Body of pancreas (tissue), 4 donors: Measurements from ENCODE around the gene MAPK11. TPM values are rescaled to one million over a fixed set of nuclear protein-coding genes. Genes with fewer than 3 reads are reported as not detected.

Source experiments
- ATAC-seq: fragments of 150-250 bp; one replicate; pipeline ENCODE4 v1.9.1; 2016
- DNase-seq, 4 donors: peaks; one replicate each; pipeline ENCODE4 v3.0.0-alpha.2; 2019
- H3K27ac ChIP-seq, 4 donors: fragments of 200-600 bp; sonication (generic); 1 replicate in 3 of 4; 2 replicates in 1 of 4; pipeline versions ENCODE4 v1.5.1 to v1.6.1; 2016 to 2019; ENCODE audit warnings: mild to moderate bottlenecking in 1 of 4, mixed read lengths in 1 of 4, moderate library complexity in 1 of 4
- H3K27me3 ChIP-seq, 2 donors: fragments of 200-600 bp; sonication (generic); one replicate each; pipeline ENCODE4 v1.6.0; 2016; ENCODE audit warnings: mild to moderate bottlenecking in 1 of 2
- H3K36me3 ChIP-seq, 2 donors: fragments of 200-600 bp; sonication (generic); replicated peaks in 1 of 2; 2 replicates each; pipeline ENCODE4 v1.5.1; 2016; ENCODE audit warnings: low read depth in 2 of 2; ENCODE audit not compliant: insufficient read depth in 1 of 2
- H3K4me1 ChIP-seq: fragments of 200-600 bp; sonication (generic); one replicate; pipeline ENCODE4 v1.6.0; 2016
- H3K4me3 ChIP-seq, 2 donors: fragments of 200-600 bp; sonication (generic); 1 replicate in 1 of 2; 2 replicates in 1 of 2; pipeline ENCODE4 v1.5.1; 2016 to 2019
- H3K9me3 ChIP-seq, 3 donors: fragments of 200-600 bp; sonication (generic); 1 replicate in 2 of 3; 2 replicates in 1 of 3; pipeline ENCODE4 v1.5.1; 2016
- POLR2A ChIP-seq, 3 donors: fragments of 450-650 bp; IDR thresholded peaks; one replicate each; pipeline ENCODE4 v1.6.1; 2016; ENCODE audit warnings: antibody characterized with exemption in 3 of 3, mild to moderate bottlenecking in 2 of 3
- WGBS, 2 donors: methylation state at CpG; one replicate each; pipeline ENCODE4 v1.1.5; 2017; 5-methylcytosine and 5-hydroxymethylcytosine counted together
- intact Hi-C: fragments of 100-400 bp; cut with DNase I; formaldehyde crosslinking; loops from one replicate; pipeline ENCODE4 v1.15.1; 2023
- total RNA-seq, 2 donors: library from RNA; depleted of rRNA; stranded (reverse); fragments of >200 nt; gene quantifications; one replicate each; pipeline ENCODE4 v1.1.0, GENCODE V29; 2016
- TF ChIP-seq, protein P1 (sequence below), 7 experiments: fragments of 450-650 bp in 4 of 7; fragments of 200-600 bp in 3 of 7; sonication (generic) in 3 of 7; IDR thresholded peaks; one replicate each; pipeline ENCODE4 v1.5.1; 2016 to 2019; ENCODE audit warnings: antibody characterized with exemption in 7 of 7

MAPK11 gene
- total RNA-seq, 2 donors from 2014 or later, result 3.0 to 3.6 TPM

DNA sequence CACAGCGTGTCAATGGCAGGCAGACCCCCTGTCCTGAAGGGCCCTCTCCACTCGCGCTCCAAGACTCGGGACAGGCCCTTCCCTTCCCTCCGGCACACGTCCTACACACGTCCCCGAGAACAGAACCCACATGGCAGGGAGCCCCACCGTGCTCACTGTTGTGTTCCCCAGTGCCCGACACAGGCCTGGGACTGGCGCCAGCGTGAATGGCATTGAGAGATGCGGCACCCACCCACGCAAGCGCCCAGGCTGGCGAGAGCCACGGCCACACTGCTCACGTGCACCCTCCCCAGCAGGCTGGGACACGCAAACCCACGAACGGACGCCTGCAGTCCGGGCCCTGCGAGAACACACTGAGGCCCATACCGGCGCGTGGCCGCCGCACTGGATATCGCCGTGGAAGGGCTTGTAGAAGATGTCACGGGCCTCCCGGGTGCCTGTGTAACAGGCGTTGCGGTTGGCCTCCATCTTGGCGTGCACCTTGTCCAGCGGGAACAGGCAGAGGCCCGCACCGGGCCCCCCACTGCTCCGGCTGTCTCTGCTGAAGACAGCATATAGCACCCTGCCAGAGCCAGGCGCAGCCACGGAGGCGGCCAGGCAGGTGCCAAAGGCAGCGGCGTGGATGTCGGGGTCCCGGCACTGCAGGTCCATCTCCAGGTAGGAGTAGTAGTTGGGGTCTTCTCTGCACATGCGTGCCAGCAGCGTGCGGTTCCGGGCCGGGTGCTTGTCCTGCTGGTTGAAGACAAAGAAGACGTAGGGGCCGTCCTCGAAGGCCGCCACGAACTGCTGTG is 19.2 kb upstream of the MAPK11 start:
- no peaks in the 10 kb centered on the region for H3K9me3 ChIP-seq
- intact Hi-C loops, result no loop called here
- WGBS, 2 donors, result 84 to 92% methylated on average over 5 to 57 of the region's 57 CpGs
- H3K4me3 ChIP-seq, result no peak overlapping the region
- no peaks in the 10 kb centered on the region for H3K27me3 ChIP-seq
- no peak for ATAC-seq
- peaks cover 44% of the 10 kb centered on the region for H3K4me1 ChIP-seq
- H3K27ac ChIP-seq, result peak overlapping the region in 1 of 4 donors; percentile 20
- no peak for DNase-seq
- no peak for TF ChIP-seq POLR2A (IDR thresholded peaks at IDR 0.05)
- TF ChIP-seq, protein P1, sequence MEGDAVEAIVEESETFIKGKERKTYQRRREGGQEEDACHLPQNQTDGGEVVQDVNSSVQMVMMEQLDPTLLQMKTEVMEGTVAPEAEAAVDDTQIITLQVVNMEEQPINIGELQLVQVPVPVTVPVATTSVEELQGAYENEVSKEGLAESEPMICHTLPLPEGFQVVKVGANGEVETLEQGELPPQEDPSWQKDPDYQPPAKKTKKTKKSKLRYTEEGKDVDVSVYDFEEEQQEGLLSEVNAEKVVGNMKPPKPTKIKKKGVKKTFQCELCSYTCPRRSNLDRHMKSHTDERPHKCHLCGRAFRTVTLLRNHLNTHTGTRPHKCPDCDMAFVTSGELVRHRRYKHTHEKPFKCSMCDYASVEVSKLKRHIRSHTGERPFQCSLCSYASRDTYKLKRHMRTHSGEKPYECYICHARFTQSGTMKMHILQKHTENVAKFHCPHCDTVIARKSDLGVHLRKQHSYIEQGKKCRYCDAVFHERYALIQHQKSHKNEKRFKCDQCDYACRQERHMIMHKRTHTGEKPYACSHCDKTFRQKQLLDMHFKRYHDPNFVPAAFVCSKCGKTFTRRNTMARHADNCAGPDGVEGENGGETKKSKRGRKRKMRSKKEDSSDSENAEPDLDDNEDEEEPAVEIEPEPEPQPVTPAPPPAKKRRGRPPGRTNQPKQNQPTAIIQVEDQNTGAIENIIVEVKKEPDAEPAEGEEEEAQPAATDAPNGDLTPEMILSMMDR (IDR thresholded peaks at IDR 0.05), result no peak
- peaks cover 11 to 26% of the 10 kb centered on the region in 2 donors for H3K36me3 ChIP-seq

DNA sequence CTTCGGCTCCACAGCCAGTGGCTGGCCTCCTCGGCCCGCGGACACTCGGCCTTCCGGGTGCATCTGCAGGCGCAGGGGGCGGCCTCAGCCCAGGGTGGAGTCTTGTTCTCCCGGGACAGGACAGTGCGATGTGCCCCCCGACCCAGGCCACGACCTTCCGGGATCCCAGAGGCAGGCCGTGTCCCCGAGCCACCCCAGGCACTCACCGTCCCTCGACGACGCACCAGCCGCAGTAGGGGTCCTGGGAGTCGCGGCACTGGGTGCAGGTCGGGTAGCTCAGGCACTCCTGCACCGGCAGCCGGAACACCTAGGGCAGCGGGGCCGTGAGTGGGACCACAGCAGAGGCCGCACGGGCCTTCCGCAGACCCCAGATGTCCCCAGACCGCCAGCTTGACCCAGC is 17.6 kb upstream of the MAPK11 start:
- DNase-seq, result no peak
- ATAC-seq, result no peak
- H3K27ac ChIP-seq, result no peak overlapping the region

DNA sequence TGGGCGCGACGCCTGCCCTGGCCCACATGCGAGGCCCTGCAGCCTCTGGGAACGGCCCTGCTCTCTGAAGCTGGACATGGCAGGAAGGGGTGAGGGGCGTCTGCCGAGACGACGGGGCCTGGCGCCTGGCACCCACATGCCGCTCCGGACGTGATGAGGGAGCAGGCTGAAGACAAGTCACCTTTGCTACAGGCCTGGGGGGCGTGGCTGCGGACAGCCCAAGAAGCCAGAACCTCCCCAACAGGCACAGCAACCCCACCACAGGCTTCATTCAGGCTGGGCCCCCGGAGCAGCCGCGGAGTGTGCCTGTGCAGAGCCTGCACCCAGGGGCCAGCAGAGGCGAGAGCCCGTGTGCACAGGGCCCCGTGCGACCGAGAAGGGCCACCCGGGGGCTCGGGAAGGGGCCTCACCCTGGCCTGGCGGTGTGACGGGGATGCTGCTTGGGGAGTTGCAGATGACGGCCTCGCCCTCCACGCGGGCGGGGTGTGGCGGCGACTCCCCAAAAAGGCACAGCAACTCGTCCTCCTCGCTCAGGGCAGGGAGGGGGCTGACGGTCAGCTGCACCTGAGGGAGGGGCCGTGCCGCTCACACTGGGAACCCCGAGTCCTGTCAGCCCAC is 16.6 kb upstream of the MAPK11 start:
- peaks cover 34% of the 10 kb centered on the region for H3K4me1 ChIP-seq
- ATAC-seq (no peak), DNase-seq (no peak)
- WGBS, 2 donors, result 92% methylated on average over 37 of the region's 40 CpGs; no CpG with 5 or more reads in 1 of the 2 donors
- peaks cover 14 to 26% of the 10 kb centered on the region in 2 donors for H3K36me3 ChIP-seq
- intact Hi-C loops, result no loop called here
- no peaks in the 10 kb centered on the region for H3K27me3 ChIP-seq
- TF ChIP-seq, protein P1 (IDR thresholded peaks at IDR 0.05), result no peak
- no peak for TF ChIP-seq POLR2A (IDR thresholded peaks at IDR 0.05)
- H3K4me3 ChIP-seq, result no peak overlapping the region
- H3K9me3 ChIP-seq, result no peaks in the 10 kb centered on the region
- H3K27ac ChIP-seq, result peak overlapping the region in 2 of 4 donors; percentile 2 to 39

More for the DNA sequence above, 17.6 kb upstream of the MAPK11 start:
- no peaks in the 10 kb centered on the region for H3K27me3 ChIP-seq
- intact Hi-C loops, result no loop called here
- WGBS, 2 donors, result 95% methylated on average over 31 of the region's 31 CpGs; no CpG with 5 or more reads in 1 of the 2 donors
- no peaks in the 10 kb centered on the region for H3K9me3 ChIP-seq
- peaks cover 35% of the 10 kb centered on the region for H3K4me1 ChIP-seq
- peaks cover 11 to 26% of the 10 kb centered on the region in 2 donors for H3K36me3 ChIP-seq
- TF ChIP-seq POLR2A (IDR thresholded peaks at IDR 0.05), result no peak
- no peak overlapping the region for H3K4me3 ChIP-seq

DNA sequence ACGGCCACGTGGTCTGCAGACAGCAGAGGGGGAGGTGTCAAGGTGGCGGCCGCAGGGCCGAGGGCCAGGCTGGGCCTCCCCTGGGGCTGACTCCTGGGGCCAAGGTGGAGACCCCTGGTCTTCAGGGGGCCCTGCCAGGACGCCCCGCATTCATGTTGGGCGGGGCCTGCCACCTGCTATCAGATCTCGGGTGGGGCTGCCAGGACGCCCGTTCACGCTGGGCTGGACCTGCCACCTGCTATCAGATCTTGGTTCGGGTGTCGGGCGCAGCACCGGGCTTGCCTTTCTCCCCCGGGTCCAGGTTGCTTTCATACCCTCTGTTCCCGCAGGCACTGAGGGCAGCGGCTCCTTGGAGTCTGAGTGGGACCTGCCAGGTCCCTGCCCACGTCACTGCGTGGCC is 16.1 kb upstream of the MAPK11 start:
- Histone ChIP-seq H3K4me3 (no peak overlapping the region), H3K27me3 (no peaks in the 10 kb centered on the region), H3K4me1 (peaks cover 37% of the 10 kb centered on the region), H3K9me3 (no peaks in the 10 kb centered on the region), H3K27ac (peak overlapping the region in 2 of 4 donors; percentile 2 to 39), H3K36me3 (peaks cover 17 to 28% of the 10 kb centered on the region in 2 donors)
- 80 to 86% methylated on average over 7 to 21 of the region's 21 CpGs for WGBS, 2 donors
- intact Hi-C loops, result no loop called here
- TF ChIP-seq POLR2A (IDR thresholded peaks at IDR 0.05), result no peak
- TF ChIP-seq, protein P1 (IDR thresholded peaks at IDR 0.05), result no peak
- DNase-seq, result no peak
- ATAC-seq, result no peak

DNA sequence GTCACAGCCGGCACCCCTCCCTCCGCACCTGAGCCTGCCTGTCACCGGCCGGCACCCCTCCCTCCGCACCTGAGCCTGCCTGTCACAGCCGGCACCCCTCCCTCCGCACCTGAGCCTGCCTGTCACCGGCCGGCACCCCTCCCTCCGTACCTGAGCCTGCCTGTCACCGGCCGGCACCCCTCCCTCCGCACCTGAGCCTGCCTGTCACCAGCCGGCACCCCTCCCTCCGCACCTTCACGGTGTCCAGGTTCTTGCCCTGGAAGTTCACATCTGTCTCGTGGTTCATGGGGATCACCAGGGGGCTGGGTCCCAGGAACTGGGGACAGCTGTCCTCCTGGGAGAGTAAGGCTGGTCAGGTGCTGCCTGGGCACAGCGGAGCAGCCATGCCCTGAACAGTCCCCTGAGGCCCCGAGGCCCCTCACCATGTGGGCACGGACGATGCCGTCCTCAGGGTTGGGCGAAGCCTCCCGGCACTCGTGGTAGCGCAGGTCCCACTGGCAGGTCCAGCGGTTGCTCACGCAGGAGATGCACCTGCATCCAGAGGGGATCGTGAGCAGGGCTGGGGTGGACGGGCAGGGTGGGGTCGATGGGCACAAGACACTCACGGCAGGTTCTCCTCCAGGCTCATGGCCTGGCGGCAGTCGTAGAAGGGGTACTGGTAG is 15.5 kb upstream of the MAPK11 start:
- H3K36me3 ChIP-seq, result peaks cover 23 to 33% of the 10 kb centered on the region in 2 donors
- WGBS, 2 donors, result 95 to 96% methylated on average over 10 to 19 of the region's 34 CpGs
- no peak overlapping the region for H3K4me3 ChIP-seq
- H3K27me3 ChIP-seq, result no peaks in the 10 kb centered on the region
- intact Hi-C loops, result no loop called here
- DNase-seq, result no peak
- ATAC-seq, result no peak
- peak overlapping the region in 3 of 4 donors; percentile 20 to 39 (median 21) for H3K27ac ChIP-seq
- H3K4me1 ChIP-seq, result peaks cover 42% of the 10 kb centered on the region
- H3K9me3 ChIP-seq, result no peaks in the 10 kb centered on the region
- TF ChIP-seq, protein P1 (IDR thresholded peaks at IDR 0.05), result no peak
- no peak for TF ChIP-seq POLR2A (IDR thresholded peaks at IDR 0.05)
